GM21526 (cell line): Measurements from ENCODE around the gene DDB1.

ENCODE experiments used
- ATAC-seq: cut with Tn5 transposase; IDR thresholded peaks from one replicate; pipeline ENCODE4 v1.9.1; 2021; ENCODE audit warnings: moderate library complexity; ENCODE audit not compliant: unreplicated experiment, low FRiP score

The DDB1 gene

DNA sequence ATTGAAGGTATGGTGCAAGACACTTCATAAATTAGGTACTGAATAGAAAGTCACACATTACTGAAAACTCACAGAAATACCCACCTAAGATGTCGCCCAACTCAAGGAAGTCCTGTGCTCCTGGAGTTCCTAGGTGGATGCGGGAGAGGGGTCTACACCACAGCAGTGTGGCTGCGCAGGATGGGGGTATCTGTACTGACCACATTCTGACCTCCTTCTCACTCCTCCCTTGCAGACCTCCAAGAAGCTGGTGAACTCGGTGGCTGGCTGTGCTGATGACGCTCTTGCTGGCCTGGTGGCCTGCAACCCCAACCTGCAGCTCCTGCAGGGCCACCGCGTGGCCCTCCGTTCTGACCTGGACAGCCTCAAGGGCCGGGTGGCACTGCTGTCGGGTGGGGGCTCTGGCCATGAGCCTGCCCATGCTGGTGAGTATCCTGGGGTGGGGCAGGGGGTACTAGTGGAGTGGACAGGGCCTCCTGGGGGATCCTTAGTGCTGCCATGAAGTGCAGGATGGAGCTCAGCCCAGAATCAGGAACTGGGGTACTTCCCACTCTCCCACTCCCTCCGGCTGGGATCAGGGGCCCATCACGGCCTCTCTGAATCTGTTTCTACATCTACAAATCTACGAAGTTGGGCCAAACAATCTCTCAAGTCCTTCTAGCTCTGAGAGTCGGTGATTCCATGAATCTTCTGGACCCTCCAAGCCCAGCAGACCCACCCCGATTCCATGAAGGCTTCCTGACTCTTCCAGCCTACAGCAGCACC lies 5.0 kb upstream of the DDB1 start:
- ATAC-seq, result no peak

DNA sequence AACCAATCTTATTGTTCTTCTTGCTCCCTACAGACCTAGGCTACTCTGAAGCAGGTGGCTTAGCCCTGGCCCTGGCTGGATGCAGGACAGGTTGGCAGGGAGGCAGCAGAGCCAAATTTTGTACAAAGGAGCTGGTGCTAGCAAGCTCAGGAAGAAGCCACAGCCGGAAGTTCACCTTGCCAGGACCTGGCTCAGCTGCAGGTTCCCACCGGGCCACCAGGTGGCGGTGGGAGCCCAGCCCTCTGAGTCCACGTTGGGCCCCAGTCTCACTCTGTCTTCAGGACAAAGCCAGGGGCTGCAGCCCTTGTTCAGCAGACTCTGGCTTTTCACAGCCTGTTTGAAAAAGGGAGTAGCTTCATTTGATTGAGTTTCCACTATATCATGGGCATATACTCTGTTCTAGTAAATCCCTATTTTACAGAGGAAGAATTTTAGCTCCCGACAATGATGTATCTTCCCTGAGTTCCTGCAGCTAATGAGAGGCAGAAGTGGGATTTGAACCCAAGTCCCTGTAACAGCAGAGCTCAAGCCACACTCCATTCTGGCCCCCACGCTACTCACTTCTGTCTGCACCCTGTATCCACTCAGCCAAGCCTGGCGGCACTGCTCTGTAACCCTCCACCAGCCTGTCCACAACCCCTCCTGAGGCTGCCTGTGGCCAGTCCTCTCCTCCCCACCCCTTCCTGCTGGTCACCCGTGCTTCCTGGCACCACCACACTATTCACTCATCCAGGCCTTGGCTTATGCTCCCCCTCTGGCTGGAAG lies 3.4 kb upstream of the DDB1 start:
- ATAC-seq, result peak; percentile 57

DNA sequence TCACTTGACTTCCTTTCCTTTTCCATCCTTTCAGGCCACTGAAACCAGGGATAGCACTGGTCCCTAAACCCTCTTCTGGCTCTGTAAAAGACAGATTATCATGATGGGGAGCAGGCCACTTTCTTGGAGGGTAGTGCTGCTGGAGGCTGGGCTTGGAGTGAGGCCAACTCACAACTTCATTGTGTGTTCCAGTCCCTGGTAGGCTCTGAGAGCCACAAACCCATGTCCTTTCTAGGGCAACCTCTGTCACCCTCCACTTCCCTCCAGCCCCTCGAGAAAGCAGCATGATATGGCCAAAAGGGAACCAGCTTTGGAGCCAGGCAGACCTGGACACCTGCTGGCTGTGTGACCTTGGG lies 2.4 kb upstream of the DDB1 start:
- ATAC-seq, result no peak

DNA sequence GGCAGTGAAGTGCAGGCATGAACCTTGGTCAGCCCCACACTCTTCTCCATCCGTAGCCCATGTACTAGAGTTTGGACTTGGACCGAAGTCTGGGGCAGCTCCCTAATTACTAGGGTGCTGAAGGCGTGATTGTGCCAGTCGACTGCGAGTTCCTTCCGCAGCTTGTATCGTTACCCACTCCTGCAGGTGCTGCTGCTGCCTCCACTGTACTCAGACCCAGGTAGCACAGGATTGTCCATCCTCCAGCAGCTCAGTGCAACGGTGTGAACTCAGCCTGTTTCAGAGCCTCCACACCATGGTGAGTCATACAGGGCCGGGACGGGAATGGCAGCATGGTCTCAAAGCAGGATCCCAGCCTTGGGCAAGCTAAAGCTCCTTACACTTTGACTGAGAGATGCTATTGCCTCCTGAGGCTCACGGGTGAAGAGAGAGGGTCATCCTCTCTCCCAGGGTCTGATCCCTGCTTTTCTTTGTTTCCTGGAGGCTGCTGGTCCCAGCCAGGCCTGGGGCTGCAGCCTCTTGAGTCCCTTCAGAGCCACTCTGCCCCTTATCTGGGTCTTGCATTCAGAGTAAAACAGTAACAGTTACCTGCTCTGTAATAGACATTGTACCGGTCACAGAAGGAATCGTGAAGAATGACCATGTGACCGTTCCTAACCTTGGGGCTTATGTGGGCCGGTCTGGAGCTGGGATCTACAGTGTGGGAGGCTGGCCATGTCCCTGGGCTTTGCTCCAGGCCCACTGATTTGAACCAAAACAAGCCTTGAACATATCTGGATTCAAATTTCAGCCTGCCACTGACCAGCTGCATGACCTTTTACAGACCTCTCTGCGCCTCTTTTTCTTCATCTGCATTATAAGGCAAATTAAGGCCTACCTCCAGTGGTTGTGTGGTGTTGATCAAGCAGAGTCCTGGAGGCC lies 1.8 kb upstream of the DDB1 start:
- no peak for ATAC-seq

DNA sequence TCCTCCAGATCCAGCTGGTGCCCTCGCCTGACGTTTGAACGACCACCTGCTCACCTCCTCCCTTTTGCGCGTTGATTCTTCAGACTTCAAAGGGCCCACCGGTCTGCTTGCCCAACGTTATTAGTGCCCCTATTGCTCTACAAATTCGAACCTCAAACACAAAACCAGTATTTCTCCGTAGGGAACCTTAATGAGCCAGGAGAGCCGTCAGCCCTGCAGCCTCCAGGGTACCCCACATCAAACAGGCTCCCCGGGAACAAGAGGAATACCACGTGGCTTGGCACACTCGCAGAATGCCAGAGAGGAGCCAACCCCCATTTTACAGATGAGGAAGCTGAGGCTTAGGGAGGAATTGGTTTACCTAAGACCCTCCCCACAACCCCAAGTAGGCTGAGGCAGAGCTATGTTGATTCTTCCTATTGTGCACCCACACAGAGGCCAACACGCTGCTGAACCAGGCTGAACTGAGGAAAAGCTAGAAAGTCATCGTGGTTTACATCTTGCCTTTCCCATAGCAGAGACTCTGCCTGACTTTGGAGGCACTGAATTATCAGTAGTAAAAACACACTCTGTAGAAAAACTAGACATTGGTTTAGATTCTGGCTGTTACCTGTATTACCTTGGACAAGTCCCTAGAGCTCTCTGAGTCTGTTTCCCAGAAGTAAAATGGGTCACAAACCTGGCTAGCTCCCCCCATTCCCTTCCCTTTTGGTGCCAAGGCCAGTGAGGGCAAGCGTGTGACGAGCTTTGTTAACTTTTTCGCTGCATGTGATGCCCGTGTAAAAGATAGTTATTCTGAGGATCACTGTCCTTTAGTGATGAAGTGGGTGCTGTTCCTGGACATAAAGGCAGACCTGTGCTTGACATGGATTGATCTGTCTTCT lies 887 bp upstream of the DDB1 start:
- ATAC-seq, result no peak

DNA sequence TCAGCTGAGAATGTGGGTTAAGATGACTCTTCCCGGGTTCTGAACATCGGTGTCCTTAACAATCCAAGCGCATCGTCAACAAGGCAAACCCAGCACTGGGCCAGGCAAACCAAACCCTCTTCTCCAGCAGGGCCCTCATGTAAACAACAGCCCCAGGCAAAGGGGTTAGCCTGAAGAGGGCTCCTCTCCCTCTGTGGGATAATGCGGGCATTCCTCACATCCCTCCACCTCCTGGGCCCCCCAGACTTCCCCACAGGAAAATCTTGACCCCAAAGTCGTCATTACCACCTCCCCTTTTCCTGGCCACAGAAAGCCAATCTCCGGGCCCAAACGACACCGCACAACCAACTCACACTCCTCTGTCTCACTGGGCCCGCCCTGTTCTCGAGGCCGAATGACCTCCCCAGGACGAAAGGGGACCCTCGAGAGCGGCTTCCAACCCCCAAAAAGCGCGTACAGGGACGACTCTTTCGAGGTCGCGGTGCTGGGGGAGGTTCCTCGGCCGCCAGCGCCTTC lies 566 bp downstream of the DDB1 start:
- ATAC-seq, result peak; percentile 3

DNA sequence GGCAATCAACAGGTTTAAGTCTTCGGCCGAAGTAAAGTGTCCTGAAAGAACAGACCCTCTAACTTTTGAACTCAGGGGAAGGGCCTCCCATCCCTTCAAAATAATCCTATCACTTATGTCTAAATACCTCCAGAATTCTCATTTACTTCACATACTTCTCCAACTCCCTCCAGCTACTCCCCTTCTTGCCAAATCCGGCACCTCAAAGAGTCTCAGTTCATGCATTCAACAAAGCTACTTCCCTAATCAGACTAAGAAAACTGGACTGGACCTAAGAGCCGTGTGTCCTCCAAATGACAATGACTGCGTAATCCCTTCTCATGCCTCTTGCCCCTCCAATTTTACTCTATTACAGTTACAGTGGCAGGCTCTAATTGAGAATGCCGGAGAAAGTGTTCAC lies 1.3 kb downstream of the DDB1 start:
- ATAC-seq, result no peak

DNA sequence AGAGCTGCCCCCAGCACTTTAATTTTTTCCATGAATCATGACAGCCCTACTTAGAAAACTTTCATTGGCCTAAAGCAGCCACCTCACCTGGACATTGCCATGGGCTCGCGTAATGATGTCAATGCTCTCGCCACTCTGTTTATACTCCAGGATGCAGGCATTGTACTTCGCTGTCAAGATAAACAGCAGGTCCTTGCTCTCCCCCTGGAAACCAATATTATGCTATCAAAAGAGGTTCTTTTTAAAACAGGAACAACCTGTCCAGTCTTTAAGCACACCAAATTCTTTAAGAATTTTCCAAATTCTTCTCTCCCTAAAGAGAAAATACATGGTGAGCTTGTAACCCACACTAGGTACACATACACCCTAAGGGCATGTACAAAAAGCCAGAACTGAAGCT lies 3.0 kb downstream of the DDB1 start:
- no peak for ATAC-seq

DNA sequence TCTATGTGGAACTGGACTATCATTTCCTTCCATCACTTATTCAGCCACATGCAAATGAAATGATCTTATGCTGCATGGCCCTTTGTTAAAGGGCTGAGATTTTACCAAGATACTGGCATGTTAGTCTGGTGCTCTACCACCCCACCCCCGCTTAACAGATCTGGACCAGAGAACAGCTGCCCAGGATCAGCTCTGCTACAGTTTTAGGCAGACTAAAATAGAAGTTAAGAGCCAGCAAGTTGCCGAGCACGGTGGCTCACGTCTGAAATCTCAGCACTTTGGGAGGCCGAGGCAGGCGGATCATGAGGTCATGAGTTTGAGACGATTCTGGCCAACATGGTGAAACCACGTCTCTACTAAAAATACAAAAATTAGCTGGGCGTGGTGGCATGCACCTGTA lies 4.6 kb downstream of the DDB1 start:
- no peak for ATAC-seq

DNA sequence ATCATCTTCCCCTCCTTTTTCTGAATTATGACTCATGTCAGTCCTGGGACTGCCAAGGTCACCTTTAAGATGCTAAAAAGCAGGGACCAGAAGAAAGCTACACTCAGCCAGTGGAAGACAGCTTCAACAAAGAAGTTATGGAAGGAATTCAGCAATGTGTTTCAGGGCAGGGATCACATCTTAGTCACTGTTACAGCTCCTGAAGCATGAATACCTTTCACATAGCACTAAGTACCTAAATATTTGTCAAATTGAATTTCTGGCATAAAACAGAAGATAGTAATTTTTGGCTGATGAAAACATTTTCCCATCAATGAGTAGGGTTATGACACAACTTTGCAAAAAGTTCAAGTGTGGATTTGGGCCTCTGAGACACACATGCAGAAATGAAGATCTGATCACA lies 5.2 kb downstream of the DDB1 start:
- ATAC-seq, result no peak

DNA sequence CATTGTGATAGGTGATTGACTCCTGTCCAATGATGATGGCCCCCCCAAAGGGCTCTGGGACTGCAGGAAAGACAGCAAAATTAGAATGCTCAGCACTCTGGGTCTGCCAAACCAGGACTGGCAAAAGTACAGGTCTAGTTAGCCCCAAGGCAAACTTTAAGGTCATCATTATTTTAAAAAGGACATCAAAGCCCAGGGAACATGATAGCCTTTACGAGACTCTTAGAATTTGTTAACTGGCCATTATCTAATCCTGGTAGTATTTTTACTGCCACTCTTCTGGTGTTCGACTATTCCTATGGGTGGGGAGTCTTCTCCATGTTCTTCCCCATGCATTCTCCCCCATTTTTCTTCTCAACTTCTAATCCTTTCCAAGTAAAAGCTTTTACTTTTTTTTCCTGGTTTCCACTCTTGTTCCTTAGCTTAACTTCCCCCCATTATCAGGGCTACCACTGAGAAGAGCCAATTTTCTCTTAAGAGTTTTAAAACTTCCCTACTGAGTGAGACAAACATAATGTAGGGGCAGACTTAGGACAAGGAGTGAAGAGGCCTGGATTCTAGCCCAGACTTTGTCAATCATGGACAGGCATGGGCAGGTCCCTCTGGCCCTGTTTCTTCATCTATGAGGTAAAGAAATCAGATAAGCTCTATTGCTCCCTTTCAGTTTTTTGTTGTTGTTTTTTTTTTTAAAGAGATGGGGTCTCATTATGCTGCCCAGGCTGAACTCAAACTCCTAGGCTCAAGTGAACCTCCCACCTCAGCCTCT lies 7.1 kb downstream of the DDB1 start:
- ATAC-seq, result no peak

DNA sequence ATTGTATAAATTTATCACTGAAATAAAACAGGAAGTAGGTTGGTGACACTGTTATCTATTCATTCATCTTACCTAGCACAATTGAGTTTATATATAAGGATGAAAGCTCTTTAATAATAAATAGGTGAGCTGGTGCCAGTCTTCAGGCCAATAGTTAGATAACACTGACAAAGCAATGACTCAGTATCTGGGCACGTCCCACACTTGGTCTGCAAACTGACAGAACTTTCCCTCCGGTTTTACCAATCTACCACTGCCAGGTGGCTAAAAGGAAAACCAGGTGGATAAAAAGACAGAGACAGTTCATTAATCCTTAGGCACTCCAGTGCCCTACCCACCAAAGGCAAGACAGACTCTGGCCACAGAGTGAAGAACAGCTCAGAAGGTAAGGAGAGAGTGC lies 17.6 kb downstream of the DDB1 start:
- no peak for ATAC-seq

DNA sequence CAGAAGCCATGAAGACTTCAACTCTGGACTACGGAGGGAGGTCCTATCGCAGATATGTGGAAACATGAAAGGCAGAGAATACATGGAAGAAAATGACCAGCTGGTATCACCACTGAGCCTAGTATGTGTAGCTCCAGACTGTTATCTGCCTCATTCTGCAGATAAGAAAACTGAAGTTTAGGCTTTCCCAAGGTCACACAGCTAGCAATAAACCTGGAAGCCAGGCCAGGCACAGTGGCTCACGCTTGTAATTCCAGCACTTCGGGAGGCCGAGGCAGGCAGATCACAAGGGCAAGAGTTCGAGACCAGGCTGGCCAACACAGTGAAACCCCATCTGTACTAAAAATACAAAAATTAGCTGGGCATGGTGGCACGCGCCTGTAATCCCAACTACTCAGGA lies 22.2 kb downstream of the DDB1 start:
- ATAC-seq, result no peak

DNA sequence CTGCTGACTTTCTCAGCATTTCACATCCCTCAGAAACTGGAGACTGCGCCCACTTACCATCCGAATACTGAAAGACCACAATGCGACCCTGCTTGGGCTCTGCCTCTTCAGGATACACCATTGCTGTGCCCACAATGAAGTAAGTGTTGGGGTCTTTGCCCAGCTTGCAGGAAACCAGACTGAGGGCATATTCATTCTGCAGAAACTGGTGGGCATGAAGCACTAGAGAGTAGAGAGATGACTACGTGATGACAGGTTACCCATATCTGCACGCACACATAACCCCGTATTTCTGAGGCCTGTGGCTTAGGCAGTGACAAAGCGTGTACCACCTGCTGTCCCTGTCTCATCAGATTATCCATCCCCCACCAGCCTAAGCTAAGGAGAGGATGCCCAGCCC lies 23.2 kb downstream of the DDB1 start:
- ATAC-seq, result no peak

DNA sequence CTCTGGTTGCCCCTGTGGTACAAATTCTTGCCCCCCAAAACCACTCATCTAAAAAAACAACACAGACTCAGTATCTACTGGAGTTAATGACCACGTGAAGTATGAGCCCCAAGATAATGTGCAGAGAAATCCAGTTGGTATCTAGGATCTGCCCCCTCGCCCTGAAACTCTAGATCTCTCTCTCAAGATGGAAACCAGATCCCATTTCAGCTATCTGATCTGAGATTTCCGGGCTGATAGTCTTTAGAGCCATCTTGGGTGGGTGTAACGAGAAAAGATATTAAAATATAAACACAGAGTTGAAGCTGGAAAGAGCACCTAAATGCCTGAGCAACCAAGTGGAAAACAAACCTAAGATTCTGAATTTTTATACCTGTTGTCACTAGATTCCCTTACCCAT lies 23.8 kb downstream of the DDB1 start:
- ATAC-seq, result no peak

DNA sequence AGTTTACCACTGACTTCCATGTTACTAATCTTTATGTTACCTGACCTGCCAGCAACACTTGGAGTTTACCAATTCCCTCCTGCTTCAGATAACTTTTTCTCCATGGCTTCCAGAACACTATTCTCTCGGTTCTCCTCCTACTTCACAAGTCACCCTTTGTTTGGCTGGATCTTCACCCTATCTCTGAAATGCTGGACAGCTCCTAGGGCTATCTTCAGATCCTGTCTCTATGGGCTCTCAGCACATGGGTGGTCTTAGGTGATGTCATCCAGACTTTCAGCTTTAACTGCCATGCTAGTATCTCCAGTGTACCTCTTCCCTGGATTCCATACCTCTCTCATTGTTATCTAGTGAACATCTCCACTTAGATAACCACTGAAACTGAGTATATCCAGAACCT lies 25.6 kb downstream of the DDB1 start:
- ATAC-seq, result no peak

DNA sequence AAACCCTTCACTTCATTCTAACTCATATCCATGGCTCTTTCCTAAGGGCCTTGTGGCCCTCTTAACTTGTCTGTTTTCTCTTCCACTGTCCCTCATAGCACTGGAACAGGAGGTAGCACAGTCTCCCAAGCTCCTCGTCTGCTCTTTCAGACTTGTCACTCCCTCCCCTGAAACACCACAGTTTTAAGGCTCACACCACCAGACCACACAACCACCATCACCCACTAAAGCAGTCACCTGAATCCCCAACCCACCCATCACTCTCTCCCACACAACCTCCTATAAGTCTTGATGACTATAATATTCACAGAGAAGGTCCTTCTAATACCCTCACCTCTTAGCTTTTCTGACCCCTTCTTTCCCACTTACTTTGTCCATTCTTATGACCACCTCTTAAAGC lies 26.7 kb downstream of the DDB1 start:
- ATAC-seq, result no peak

DNA sequence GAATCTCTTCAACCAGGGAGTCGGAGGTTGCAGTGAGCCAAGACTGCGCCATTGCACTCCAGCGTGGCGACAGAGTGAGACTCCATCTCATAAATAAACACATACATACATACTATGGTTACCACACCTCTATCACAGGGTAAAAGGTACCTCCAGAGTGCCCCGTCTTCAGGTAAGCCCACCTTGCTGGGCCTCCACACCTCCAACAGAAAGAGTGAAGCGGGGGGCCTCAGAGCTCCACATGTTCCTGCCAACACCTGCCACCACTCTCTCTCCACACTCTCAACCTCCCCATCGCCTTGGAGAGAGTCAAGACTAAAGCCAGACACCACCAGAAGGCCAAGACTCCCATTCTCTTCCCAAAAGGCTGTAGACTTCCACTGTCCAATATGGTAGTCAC lies 27.5 kb downstream of the DDB1 start:
- no peak for ATAC-seq

DNA sequence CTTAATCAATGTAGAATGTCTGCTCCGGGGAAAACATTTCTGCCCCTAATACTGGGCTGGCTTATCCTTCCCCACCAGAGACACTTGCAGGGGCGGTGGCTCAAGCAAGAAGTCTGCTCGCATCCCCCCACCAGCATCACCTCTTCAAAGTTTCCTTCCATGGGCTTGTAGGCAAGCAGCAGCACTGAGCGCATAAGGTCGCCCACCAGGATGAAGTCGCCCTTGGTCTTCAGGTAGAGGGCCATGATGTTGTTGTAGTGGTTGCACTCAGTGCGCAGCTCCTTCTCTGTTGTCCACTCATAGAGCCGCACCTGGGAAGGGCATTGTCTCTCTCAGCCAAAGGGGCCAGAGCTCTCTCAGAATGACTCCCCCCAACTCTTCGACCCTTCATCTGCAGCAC lies 29.2 kb downstream of the DDB1 start:
- no peak for ATAC-seq
